AG08395 (cell line): ENCODE results near the gene HOXB5.

Experiments
- DNase-seq: peaks from one replicate; pipeline ENCODE4 v3.0.0; 2012; ENCODE audit warnings: mixed read lengths, low spot score

The HOXB5 gene

DNA sequence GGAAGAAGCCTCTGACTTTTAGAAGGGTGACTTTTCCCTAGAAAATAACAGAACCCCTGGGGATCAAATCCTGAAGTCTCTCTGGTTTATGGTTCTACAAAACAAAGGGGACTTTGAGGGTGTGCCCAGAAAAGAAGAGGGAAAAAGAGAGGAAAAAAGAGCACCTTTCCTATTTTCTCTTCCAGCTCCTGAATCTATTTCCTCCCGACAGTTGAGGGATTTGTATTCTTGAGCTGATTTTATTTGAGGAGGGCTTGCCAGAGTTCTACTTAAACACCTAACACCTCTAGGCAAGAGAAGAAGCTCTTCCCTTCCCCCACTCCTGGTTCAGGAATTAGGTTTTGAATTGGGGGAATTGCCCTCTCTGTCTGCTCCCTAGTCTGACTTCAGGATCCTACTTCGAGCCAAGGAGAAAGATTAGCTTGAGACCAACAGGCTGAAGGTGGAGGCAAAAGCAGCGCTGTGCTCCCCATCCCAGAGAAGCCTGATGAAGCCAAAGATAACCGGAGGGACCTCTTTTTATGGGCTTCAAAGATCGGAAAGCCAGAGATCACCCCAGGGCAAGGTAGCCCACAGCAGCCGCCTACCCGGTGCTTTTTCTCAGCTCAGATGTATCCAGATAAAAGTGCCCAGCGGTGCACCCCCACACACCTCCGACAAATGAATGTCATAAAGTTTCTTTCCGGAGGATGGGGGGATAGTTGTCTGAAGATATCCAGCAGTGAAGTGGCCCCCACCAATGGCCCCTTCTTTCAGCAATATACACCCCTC is 4.3 kb downstream of the HOXB5 start:
- no peak for DNase-seq

DNA sequence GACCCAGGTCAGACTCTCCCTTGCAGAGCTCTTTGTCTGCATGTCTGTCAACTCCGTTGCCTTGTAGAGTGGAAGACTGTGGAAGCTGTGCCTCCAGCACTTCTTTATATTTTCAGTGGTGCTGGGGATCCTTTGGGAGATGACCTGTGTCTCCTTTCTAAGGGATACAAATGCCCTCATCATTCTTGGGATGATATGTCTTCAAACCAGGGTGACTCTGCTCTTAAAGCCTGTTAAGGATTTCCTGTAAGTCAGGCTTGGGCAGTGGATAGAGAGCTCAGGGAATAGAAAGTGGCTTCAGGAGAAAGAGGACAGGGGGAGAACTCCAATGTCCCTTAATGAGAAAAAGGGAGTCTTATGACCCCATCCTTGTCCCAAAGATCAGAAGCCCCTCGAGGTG is 5.1 kb downstream of the HOXB5 start:
- DNase-seq = no peak

DNA sequence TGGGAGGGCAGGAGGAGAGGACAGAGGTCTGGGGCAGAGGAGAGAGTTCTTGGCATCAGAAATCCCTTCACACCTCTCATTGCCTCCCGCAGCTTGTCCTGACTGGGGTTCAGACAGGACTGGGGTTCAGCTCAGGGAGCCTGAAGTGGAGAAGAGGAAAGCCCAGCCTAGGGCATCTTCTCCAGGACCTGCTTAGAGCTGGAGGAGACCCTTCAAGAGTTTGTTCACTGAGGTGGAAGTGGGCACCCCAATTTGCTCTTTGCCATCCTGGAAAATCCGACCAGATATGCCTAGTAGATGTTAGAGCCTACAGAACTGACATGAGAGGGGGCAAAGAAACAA is 5.5 kb downstream of the HOXB5 start:
- DNase-seq = no peak

DNA sequence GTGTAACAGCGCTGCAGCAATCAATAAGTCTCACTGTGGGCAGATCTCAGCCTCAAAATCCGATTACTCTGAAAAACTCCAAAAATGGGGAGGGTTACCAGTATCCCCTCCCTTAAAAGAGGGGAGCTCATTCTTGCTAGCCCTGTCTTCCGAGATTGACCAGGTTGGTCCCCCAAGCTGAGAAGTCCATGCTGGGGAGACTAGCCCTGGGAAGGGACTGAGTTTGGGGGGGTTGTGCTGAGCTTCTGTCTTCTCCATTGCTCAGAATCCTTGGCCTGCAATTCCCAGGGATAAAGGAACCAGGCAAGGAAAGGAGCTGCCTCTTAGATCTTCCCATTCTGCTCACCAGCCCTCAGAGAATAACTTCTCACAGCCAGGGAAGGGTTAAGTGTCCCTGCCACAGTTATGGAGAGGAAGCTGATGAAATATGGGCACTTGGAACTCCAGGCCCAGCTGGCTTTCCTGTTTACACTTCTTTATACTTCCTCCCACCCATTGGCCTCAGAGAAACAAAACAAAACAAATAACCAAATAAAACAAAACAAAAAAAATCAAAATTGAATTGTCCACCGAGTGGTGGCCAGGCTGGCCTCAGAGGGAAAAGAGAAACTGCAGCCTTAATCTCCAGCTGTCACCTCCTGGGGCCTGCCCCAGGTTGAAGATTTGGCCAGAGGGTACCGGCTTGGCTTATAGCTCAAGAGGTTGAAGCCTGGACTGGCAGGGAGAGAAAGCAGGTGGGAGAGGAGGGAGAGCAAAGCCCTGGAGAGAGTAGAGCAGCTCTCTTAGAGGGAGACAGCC is 6.1 kb downstream of the HOXB5 start:
- no peak for DNase-seq

DNA sequence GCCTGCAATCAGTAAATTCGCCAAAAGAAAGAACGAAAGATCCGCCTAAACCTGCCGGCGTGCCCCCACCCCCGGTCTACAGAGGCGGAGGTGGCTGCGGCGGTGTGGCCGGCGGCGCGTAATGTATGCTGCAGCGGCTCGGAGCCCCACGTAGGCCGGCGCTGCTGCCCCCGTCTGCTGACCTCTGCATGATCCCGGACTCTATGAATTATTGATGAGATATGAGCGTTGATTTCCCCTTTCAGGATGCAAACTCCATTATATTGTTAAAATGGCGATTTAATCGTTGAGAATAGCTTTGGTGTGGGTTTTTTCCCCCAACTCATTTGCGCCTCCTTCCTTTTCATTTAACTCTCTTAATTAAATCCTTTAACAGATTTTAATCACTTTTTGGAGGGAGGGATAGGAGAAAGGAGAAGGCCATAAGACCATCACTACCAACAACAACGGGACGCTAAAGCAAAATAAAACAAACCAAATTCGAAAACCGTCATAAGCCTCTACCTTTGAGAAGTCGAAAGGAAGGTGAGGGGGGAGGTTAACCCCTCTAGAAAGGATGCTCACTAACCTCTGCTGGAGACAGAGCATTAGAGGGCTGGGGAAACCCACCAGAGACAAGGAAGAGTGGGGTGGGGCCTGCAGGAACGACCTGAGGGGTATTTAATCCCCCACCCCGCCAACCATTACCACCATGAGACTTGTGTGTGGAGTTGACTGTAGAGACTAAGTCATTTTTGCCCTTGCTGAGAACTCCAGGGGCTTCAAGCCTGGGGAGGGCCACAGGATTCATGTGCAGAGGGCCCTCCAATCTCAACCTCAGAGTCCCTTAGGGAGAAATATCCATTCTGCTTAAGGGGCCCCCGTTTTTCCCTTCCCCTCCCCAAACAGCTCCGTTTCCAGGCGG is 7.0 kb downstream of the HOXB5 start:
- DNase-seq = no peak

DNA sequence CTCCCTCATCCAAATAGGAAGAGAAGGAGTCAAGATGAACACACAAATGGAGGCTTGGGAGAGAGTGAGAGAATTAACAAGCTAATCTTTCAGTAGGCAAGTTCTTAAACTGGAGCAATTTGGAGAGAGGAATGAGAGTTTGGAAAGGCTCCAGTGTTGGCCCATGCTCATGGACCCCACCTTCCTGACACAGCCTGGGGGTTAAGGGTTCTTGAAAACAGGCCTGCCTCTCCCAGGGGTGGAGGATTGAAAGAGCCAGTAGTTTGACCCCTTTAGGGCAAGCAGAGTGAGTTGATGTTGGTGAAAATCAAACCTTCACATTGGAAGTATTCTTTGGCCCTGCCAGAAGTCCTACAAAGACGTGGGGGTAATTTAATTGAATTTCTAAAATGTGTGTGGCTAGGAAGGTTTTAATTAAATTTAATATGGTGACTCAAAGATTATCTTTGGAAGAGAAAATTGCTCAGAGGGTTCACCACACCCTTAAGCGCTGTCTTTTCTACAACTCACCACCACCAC is 9.3 kb downstream of the HOXB5 start:
- DNase-seq = no peak

DNA sequence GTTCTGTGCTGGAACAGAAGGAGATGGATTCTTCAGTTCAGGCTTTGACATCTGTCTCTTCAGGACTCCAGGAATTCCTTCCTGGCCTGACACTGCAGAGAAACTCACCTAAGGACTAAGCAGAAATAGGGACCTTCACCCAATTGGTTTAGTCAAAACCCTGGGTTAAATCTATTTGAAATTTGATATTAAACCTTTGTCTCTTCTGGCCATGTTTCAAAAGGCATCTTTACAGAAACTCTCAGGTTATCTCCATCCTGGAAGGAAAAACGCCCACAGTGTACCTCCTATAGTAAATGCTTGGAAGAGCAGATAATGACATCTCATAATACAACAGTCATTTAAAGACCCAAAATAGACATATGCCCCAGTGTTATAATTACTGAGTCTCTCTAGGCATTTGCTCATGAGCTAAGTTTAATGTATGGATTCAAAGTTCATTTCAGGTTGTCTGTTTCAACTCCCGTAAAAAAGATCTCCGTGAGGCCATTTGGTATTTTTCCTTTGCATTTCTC is 9.8 kb downstream of the HOXB5 start:
- no peak for DNase-seq

DNA sequence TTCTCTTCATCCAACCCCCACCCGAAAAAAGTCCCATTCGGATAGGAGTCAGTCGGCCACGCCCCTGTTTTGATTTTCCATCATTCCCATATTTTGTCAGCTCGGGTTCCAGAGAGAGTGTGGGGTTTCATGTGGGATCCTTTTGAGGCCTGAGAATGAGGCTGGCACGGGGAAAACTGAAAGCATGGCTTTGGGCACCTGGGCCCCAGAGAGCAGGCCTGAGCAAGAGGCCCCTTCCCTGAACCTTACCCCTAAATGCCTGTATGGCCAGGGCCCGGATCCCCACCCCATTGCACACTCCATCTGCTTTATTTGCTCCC is 10.9 kb downstream of the HOXB5 start:
- no peak for DNase-seq

DNA sequence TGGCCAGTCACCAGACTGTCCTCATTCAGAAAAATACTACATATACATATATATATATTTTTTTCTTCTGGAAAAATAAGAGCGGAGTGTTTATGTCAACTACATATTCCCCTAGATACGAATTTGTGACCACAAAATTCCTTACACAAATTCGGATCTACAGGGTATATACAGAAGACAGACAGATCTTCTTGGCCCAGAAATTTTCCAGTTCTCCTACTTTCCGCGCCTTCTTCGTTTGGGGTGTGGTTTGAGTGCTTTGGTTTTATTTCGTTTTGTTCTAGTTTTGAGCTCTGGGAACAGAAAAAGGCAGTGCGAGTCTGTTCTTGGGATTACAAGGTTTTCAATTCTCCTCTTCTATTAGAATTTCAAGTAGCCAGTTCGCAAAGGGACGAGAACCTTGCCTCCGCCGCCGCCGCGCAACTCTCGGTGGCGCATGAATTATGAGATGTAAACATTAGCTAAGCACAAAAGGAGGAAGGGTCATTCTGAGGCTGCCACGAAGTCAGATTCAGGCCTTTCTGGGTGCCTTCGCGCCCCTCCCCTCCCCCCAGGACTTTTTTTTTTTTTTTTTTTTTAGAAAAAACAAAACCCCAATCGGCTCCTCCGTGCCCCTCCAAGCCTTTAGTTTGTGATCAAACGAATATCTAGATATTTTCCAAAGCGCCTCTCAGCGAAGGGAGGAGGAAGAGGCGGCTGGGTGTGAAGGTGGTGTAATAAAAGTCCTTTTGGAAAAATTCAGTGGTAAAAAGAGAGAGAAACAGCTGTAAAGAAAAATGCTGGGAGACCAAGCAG is 13.6 kb downstream of the HOXB5 start:
- no peak for DNase-seq

DNA sequence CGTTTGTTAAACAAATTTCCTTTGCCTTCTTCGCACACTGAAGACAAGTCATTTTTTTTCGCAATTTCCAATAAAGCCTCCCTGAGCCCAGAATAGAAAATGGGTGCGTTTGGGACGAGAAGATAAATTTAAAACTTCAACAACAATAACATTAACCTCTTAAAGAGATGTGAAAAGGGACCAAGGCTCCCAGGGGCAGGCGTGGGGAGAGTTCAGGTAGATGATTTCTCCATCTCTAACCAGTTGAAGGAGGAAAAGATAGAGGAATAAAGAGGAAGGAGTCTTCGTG is 14.2 kb downstream of the HOXB5 start:
- no peak for DNase-seq

DNA sequence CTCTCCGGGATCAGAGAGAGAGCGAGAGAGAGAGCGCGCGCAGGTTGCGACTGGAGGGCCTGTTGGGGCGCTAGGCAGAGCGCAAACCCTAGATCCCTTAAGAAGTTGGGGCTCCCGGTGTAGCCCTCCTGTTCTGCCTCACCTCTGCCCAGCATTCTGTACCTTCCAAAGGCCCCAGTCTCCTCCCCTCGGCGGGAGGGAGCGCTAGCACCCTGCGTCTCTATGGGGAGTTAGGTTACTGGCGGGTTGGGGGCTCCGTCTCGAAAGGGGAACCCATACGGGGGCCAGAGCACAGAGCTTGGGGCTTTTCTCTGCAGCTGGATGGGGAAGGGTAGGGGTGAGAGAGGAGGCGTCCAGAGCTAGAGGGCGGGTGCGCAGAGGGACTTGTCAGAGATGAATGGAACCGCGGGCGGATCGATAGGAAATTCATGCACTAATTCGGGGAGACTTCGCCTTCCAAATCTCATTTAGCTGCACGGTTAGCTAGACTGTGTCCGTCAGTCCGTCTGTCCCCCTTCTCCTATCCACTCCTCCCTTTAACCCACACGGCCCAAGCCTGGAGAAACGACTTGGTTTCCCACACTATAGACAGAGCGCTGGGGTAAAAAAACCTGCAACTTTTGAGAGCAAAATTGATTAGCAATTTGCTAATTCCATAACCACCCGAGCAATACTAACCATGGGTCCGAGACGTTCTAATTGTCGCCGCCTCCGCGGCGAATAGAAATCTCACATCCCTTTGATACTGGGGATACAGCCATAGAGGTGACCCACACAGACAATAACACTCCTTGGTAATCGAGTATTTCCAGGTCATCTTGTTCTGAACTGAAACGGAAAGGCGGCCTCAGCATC is 14.7 kb downstream of the HOXB5 start:
- DNase-seq = no peak

DNA sequence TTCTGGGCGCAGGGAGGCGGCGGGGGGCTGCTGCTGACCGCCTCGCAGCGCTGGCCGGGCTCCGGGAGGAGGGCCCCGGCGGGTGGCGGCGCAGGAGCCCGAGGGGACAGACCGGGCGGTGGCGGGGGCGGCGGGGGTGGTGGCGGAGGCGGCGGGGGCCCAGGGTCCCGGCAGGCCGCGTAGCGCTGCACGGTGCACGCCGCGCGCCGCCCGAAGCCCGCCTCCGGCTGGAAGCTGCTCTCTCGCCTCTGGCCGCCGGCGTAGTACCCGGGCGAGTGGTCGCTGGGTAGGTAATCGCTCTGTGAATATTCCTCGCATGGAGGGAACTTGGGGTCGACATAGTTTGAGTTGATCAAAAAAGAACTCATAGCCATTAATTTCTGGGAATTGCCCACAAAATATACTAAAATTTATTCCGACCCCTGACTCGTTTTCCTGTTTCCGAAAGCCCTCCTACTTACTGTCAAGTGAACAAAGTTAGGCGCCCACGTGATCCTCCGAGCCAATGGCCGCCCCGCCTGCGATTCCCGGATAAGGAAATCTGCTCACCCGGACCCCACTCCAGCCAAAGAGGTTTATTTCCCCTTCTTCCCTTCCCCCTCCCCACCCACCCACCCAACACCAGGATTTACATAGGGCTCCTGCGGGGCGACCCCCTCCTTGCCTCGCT is 15.5 kb downstream of the HOXB5 start, which contains the start of gene HOXB4:
HOXB4 (minus strand) TSS at position 405 of the 670 bp plus-strand sequence; CDS start at position 374, 31 bp downstream.
- DNase-seq = no peak

DNA sequence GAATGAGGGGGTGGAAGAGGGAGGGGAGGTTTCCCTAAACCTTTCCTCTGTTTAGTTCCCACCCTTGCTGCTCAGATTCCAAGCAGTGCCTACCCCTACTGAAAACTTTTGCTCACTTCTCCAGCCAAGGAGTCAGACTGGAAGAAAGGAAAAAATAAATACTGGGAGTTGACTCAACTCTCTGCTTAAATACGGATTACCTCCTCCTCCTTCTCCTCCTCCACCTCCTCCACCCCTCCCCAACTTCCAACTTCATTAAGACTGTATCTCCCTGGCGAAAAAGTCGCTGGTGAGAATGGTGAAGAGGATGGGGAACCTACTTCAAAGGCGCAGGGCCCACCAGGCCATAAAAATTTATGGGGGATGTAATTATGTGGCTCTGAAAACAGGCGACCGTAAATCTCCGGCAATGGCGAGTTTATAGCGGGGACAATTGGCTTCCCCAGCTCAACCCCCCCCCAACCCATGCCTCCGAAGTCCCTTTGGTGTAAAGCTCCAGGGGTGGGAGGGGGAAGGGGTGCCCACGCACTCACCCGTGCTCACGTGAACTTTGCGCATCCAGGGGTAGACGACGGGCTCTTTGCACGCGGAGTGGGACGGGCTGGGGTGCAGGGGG is 16.1 kb downstream of the HOXB5 start:
- DNase-seq = no peak

DNA sequence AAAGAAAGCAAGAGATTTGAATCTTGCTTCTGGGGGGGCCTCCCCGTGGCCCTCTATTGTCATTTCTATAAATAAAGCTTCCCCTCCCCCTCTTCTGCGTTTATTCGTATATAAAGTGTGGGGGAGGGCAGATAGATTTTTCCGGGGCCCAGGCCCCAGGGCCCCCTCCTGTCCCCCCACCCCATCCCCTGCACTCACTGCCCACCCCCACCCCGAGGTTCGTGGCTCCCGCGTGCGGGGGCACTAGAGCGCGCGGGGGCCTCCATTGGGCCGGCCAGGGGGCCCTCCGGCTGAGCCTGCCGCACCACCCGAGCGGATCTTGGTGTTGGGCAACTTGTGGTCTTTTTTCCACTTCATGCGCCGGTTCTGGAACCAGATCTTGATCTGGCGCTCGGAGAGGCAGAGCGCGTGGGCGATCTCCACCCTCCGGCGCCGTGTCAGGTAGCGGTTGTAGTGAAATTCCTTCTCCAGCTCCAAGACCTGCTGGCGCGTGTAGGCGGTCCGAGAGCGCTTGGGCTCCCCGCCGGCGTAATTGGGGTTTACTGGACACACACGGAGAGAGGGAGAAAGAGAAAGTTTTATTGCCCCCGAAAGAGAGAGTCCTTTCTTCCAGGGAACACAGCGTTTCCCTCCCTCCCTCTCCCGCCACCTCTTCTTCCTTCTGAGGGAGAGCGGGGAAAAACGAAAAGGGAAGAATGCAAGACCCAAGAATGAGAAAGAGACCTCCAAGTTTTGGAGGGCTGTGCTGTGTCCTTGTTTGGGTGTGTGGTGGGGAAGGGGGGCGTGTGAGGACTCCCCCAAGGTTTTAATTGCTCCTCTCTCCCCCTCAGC is 16.9 kb downstream of the HOXB5 start:
- DNase-seq = no peak

DNA sequence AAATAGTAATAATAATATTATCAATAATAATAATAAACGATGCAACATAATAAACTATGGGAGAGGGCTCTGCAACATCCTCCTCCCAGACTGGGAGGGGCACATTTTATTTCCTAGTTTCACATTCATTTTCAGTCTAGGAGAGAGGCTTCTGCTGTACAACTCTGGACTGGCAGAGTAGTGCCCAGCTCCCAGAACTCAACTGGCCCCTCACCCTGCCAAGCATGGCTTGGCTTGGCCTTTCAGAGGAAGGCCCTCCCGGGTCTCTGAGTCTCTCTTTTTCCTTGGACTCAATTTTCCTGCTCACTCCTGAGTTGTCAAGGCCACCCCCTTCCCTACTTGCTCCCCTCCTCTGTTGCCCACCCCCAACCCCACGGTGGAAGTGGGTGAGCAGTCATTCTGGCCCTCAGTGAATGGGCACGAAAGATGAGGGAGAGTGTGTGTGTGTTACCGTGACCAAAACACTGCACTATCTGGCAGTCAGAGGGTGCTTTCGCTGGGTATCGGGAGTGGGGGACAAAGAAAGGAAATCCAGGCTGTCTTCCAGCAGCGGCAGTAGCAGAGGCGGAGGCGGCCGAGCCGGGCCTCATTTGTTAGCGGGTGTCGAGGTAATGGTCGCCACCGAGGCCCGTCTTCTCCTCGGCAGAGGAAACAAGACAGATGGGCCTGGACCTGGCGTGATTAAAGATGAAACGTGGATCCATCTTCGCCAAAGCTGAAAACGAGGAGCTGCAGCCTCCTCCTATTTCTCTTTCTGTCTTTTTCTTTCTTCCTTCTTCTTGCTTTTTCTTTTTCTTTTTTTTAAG is 17.7 kb downstream of the HOXB5 start:
- DNase-seq = no peak

DNA sequence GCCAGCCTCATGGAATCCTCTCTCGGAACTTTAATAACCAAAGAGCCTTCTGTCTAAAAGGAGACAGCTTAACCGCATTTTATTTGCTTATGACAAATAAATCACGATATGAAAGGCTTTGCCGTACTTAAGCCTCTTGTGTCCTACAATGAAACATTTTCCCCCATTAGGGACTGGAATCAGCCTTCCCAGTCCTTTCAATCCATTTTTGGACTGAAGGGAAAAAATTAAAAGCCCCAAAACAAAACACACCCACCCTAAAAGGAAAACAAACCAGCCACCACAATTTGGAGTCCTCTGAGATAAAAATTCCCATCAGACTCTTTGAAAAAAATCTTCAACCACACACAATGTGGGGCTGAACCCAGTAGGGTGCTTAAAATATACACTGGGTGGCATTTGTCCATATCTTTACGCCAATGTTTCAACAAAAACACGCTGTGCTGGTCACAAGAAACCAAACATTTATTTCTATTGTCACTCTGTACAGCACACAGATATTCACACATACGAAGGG is 18.5 kb downstream of the HOXB5 start:
- DNase-seq = no peak

DNA sequence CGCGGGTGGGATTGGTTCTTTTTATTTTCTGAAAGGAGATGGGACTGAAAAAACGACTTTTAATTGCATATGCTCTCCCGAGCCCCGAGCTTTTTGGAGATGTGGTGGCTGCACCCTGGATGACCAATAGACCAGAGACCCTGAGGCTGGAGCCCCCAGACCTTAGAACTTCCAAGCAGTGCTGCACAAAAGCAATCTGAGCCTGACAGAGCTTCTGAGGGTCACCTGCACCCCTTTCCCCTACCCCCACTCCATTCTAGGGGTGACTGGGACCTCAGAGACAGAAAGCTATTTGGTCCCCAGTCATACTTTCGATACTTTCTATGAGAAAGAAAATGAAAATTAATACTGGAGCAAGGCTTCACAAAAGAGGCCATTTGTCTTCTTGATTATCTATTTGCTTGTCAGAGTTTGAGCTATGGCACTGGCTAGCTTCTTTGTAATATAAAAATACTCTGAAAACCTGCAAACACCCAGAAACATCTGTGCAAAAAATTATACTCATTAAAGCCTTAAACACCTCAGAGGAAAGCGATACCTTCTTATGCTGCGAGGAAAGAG is 19.0 kb downstream of the HOXB5 start:
- no peak for DNase-seq
